OCI-LY1 (cell line): Measurements from ENCODE around the gene C10orf62.

Source experiments
- H2AFZ ChIP-seq: fragments of 200-600 bp; sonication (generic), shearing (Covaris generic); 2 replicates; pipeline ENCODE4 v1.6.0; 2014; ENCODE audit warnings: antibody characterized with exemption, mild to moderate bottlenecking, low read length
- H3F3A ChIP-seq: fragments of 200-600 bp; sonication (generic), shearing (Covaris generic); 2 replicates; pipeline ENCODE4 v1.6.0; 2014; ENCODE audit warnings: mild to moderate bottlenecking, antibody characterized with exemption, low read length, moderate library complexity; ENCODE audit not compliant: insufficient read depth
- H3K27ac ChIP-seq: fragments of 200-600 bp; sonication (generic); 2 replicates; pipeline ENCODE4 v1.5.1; 2014; ENCODE audit warnings: low read length, mixed run types, mild to moderate bottlenecking, low read depth; ENCODE audit not compliant: poor library complexity, severe bottlenecking
- H3K27me3 ChIP-seq: fragments of 200-600 bp; sonication (generic); 2 replicates; pipeline ENCODE4 v1.6.0; 2014; ENCODE audit warnings: antibody characterized with exemption, mild to moderate bottlenecking, low read length, moderate library complexity; ENCODE audit not compliant: insufficient read depth
- H3K36me3 ChIP-seq: fragments of 200-600 bp; sonication (generic); 2 replicates; pipeline ENCODE4 v1.6.1; 2014; ENCODE audit warnings: mild to moderate bottlenecking, antibody characterized with exemption, low read length, moderate library complexity, mixed read lengths; ENCODE audit not compliant: insufficient read depth
- H3K4me1 ChIP-seq: fragments of 200-600 bp; sonication (generic); 2 replicates; pipeline ENCODE4 v1.5.1; 2014; ENCODE audit warnings: mild to moderate bottlenecking, low read length, moderate library complexity; ENCODE audit not compliant: insufficient read depth, severe bottlenecking
- H3K4me2 ChIP-seq: fragments of 200-600 bp; sonication (generic), shearing (Covaris generic); 2 replicates; pipeline ENCODE4 v1.6.1; 2014; ENCODE audit warnings: low read length
- H3K4me3 ChIP-seq: fragments of 200-600 bp; sonication (generic); 2 replicates; pipeline ENCODE4 v1.5.1; 2014; ENCODE audit warnings: low read length, low read depth, mild to moderate bottlenecking, mixed read lengths; ENCODE audit not compliant: poor library complexity, severe bottlenecking
- H3K79me2 ChIP-seq: fragments of 200-600 bp; shearing (Covaris generic); 2 replicates; pipeline ENCODE4 v1.6.1; 2016; ENCODE audit warnings: mixed run types, low read length, mixed read lengths; ENCODE audit not compliant: insufficient read depth
- H3K9ac ChIP-seq: fragments of 200-600 bp; sonication (generic), shearing (Covaris generic); 2 replicates; pipeline ENCODE4 v1.6.1; 2014; ENCODE audit warnings: mild to moderate bottlenecking, low read length, mixed read lengths
- H3K9me2 ChIP-seq: fragments of 200-600 bp; sonication (generic), shearing (Covaris generic); 2 replicates; pipeline ENCODE4 v1.6.1; 2014; ENCODE audit warnings: low read depth, mild to moderate bottlenecking, low read length, mixed read lengths
- H3K9me3 ChIP-seq: fragments of 200-600 bp; shearing (Covaris generic); 2 replicates; pipeline ENCODE4 v1.6.1; 2014; ENCODE audit warnings: low read length, mixed read lengths
- H4K20me1 ChIP-seq: fragments of 200-600 bp; sonication (generic), shearing (Covaris generic); 2 replicates; pipeline ENCODE4 v1.6.0; 2016; ENCODE audit warnings: mild to moderate bottlenecking, low read length; ENCODE audit not compliant: insufficient read depth
- CTCF ChIP-seq: fragments of 200-600 bp; sonication (generic), shearing (Covaris generic); IDR thresholded peaks from 2 replicates; pipeline ENCODE4 v1.5.1; 2017; ENCODE audit warnings: mild to moderate bottlenecking, antibody characterized with exemption, low read length, moderate library complexity, mixed read lengths
- EZH2 ChIP-seq: fragments of 200-600 bp; sonication (generic), shearing (Covaris generic); IDR thresholded peaks from 2 replicates; pipeline ENCODE4 v1.8.0; 2017; ENCODE audit warnings: borderline replicate concordance, mixed run types, mild to moderate bottlenecking, antibody characterized with exemption, low read length, moderate library complexity, mixed read lengths

Gene C10orf62

GRCh38 chr10:97583476-97583875 is 6.0 kb upstream of the C10orf62 start:
- no peaks in the 10 kb centered on the region for H3F3A ChIP-seq
- H3K9ac ChIP-seq: no peak overlapping the region
- H3K4me1 ChIP-seq: no peaks in the 10 kb centered on the region
- H3K27ac ChIP-seq: no peak overlapping the region
- no peaks in the 10 kb centered on the region for H3K9me3 ChIP-seq
- TF ChIP-seq CTCF (no peak), EZH2 (no peak)
- H3K27me3 ChIP-seq: no peaks in the 10 kb centered on the region
- no peak overlapping the region for H3K4me2 ChIP-seq
- H4K20me1 ChIP-seq: no peaks in the 10 kb centered on the region
- H3K9me2 ChIP-seq: no peaks in the 10 kb centered on the region
- H3K4me3 ChIP-seq: no peak overlapping the region
- no peaks in the 10 kb centered on the region for H3K36me3 ChIP-seq
- no peak overlapping the region for H2AFZ ChIP-seq
- H3K79me2 ChIP-seq: no peaks in the 10 kb centered on the region

GRCh38 chr10:97584060-97584797 is 5.3 kb upstream of the C10orf62 start, which contains the start of gene HOGA1:
TSS of gene HOGA1 (plus strand) at chr10:97584389. CDS start at chr10:97584704, 315 bp downstream.
- Histone ChIP-seq H3K9me2 (no peaks in the 10 kb centered on the region), H3K27me3 (no peaks in the 10 kb centered on the region), H3K4me2 (no peak within 1 kb of the TSS), H3K36me3 (no peaks in the 10 kb centered on the region), H3K9me3 (no peaks in the 10 kb centered on the region), H3K27ac (no peak within 1 kb of the TSS), H3K9ac (no peak within 1 kb of the TSS), H4K20me1 (no peaks in the 10 kb centered on the region), H2AFZ (no peak within 1 kb of the TSS), H3K4me1 (no peaks in the 10 kb centered on the region), H3F3A (no peaks in the 10 kb centered on the region), H3K79me2 (no peaks in the 10 kb centered on the region), H3K4me3 (no peak within 1 kb of the TSS)
- no peak for TF ChIP-seq EZH2
- no peak for TF ChIP-seq CTCF

GRCh38 chr10:97584798-97585438 is 4.6 kb upstream of the C10orf62 start:
- TF ChIP-seq EZH2: no peak
- TF ChIP-seq CTCF: no peak

More at GRCh38 chr10:97584798-97585438, 4.6 kb upstream of the C10orf62 start:
- Histone ChIP-seq H3K9ac (no peak overlapping the region), H3K36me3 (no peaks in the 10 kb centered on the region), H3K9me2 (no peaks in the 10 kb centered on the region), H4K20me1 (no peaks in the 10 kb centered on the region), H3K27me3 (no peaks in the 10 kb centered on the region), H3K27ac (no peak overlapping the region), H3K9me3 (no peaks in the 10 kb centered on the region), H3K4me3 (no peak overlapping the region), H3K4me2 (no peak overlapping the region), H3K4me1 (no peaks in the 10 kb centered on the region), H3K79me2 (no peaks in the 10 kb centered on the region), H3F3A (no peaks in the 10 kb centered on the region), H2AFZ (no peak overlapping the region)
